Measurements from ENCODE around the gene IRF6.
A peak's percentile ranks its signal among the peaks of the same experiment; 100 is the strongest.

- TF ChIP-seq CTCF (IDR thresholded peaks at IDR 0.05) (peak in 2 of 5 experiments; percentile 14 to 40), POLR2A (IDR thresholded peaks at IDR 0.05) (peak; percentile 26 to 62), EP300 (IDR thresholded peaks at IDR 0.05) (peak; percentile 90 to 92)
Observed at GRCh38 chr1:209784265-209785169, 21.4 kb downstream of the IRF6 start, which contains the start of gene C1orf74.

Measured in tibial nerve (tissue), 4 donors.